Stimulated activated naive B cell treated with anti-CD40 and anti-IgM and Interleukin-4, amounts not matched to agents 10 μg/mL and 1 μg/mL and 100 μg/mL, for 72 hours (primary cell): ENCODE measurements around the gene XPNPEP1.

Experiments
- ATAC-seq, 2 donors: fragments of 150-1000 bp; cut with Tn5 transposase; replicated peaks; 2 replicates each; pipeline ENCODE4 v1.10.0; 2021; ENCODE audit warnings: moderate library complexity in 1 of 2
- DNase-seq: peaks from one replicate; pipeline ENCODE4 v3.0.0; 2021
- H3K27ac Mint-ChIP-seq: one replicate; pipeline ENCODE4 v1.8.0; 2022; ENCODE audit warnings: mild to moderate bottlenecking, mixed read lengths
- H3K27me3 Mint-ChIP-seq, 2 donors: one replicate each; pipeline ENCODE4 v1.8.0; 2022; ENCODE audit warnings: mixed read lengths in 2 of 2
- H3K36me3 Mint-ChIP-seq, 2 donors: one replicate each; pipeline ENCODE4 v1.8.0; 2022; ENCODE audit warnings: mixed read lengths in 2 of 2, mild to moderate bottlenecking in 1 of 2
- H3K4me1 Mint-ChIP-seq, 2 donors: one replicate each; pipeline ENCODE4 v1.8.0; 2022; ENCODE audit warnings: mixed read lengths in 2 of 2, mild to moderate bottlenecking in 1 of 2
- H3K4me3 Mint-ChIP-seq, 2 donors: one replicate each; pipeline ENCODE4 v1.8.0; 2022; ENCODE audit warnings: mild to moderate bottlenecking in 2 of 2, mixed read lengths in 2 of 2, moderate library complexity in 1 of 2
- H3K9me3 Mint-ChIP-seq, 2 donors: one replicate each; pipeline ENCODE4 v1.8.0; 2022; ENCODE audit warnings: mixed read lengths in 2 of 2, mild to moderate bottlenecking in 1 of 2

Gene XPNPEP1

GRCh38 chr10:109939315-109939961 lies 16.1 kb upstream of the XPNPEP1 start:
- Mint-ChIP-seq H3K4me3 (no peak overlapping the region), H3K27me3 (peaks cover 5% of the 10 kb centered on the region in 2 donors), H3K27ac (no peak overlapping the region), H3K9me3 (no peaks in the 10 kb centered on the region), H3K36me3 (no peaks in the 10 kb centered on the region), H3K4me1 (peaks cover 2 to 5% of the 10 kb centered on the region in 2 donors)
- ATAC-seq (no peak), DNase-seq (no peak)

GRCh38 chr10:109937460-109938065 lies 14.3 kb upstream of the XPNPEP1 start:
- DNase-seq (no peak), ATAC-seq (no peak)
- peaks cover 2 to 5% of the 10 kb centered on the region in 2 donors for H3K4me1 Mint-ChIP-seq
- peaks cover 5% of the 10 kb centered on the region in 2 donors for H3K27me3 Mint-ChIP-seq
- H3K27ac Mint-ChIP-seq, result no peak overlapping the region
- no peaks in the 10 kb centered on the region for H3K9me3 Mint-ChIP-seq
- no peaks in the 10 kb centered on the region for H3K36me3 Mint-ChIP-seq
- H3K4me3 Mint-ChIP-seq, result no peak overlapping the region

DNA sequence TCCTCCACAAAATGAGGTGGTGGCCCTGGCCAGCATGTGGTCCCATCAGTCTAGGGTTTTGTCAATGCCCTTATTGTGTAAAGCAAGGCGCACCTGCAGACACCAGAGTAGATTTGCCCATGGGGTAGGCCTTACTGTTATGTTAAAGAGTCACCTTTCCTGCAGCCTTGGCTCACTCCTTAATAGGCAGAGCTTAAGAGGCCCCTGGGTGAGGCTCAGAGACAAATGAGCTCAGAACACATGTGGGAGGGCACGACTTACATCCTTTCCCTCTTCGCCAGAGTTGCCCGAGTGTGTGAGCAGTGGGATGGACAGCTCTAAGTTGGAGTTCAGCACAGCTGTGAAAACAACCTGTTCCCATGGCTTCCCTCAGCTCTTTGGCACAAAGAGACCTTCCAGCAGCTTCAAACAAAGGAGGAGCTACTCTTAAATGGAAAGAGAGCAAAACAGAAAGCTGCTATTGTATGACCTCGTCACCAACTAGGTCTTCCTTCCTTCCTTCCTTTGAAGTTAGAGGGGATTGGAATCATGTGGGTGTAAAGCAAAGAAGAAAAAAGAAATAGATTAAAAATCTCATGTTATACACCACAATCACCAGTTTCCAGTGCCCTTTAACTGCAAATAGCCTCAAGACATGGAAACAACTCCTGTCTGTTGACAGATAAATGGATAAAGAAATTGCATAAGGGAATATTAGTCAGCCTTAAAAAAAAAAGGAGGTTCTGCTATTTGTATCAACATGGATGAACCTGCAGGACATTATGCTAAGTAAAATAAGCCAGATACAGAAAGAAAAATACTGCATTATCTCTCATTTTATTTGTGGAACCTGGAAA lies 11.9 kb upstream of the XPNPEP1 start:
- H3K9me3 Mint-ChIP-seq, result no peaks in the 10 kb centered on the region
- no peak overlapping the region for H3K4me3 Mint-ChIP-seq
- peaks cover 5% of the 10 kb centered on the region in 2 donors for H3K27me3 Mint-ChIP-seq
- H3K4me1 Mint-ChIP-seq, result no peaks in the 10 kb centered on the region
- H3K36me3 Mint-ChIP-seq, result no peaks in the 10 kb centered on the region
- ATAC-seq (no peak), DNase-seq (no peak)
- H3K27ac Mint-ChIP-seq, result no peak overlapping the region

- Mint-ChIP-seq H3K36me3 (no peaks in the 10 kb centered on the region), H3K4me3 (no peak overlapping the region), H3K27me3 (peaks cover 5% of the 10 kb centered on the region in 2 donors), H3K4me1 (no peaks in the 10 kb centered on the region), H3K27ac (no peak overlapping the region), H3K9me3 (no peaks in the 10 kb centered on the region)
- no peak for DNase-seq
- ATAC-seq, result no peak
Measured at GRCh38 chr10:109933984-109934565, 10.8 kb upstream of the XPNPEP1 start.

DNA sequence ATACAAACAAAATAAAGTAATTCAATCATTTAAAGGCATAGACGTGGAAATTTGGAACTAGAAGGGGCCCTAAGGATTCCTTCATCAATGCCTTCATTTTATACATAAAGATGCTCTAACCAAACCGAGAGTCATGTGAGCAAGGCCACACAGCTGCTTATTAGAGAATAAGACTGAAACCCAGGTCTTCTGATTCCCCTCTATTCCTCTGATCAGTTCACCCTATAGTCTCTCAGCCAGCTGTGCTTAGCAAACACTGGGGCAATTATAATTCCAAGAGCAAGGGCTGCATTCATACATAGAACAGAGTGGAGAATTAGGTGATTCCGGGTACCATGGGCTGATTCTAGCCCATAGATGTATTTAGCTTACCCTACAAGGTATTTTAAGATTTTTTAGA lies 9.7 kb upstream of the XPNPEP1 start:
- H3K4me1 Mint-ChIP-seq, result no peaks in the 10 kb centered on the region
- no peak for ATAC-seq
- no peak overlapping the region for H3K27ac Mint-ChIP-seq
- no peak for DNase-seq
- H3K4me3 Mint-ChIP-seq, result no peak overlapping the region
- H3K36me3 Mint-ChIP-seq, result no peaks in the 10 kb centered on the region
- H3K9me3 Mint-ChIP-seq, result no peaks in the 10 kb centered on the region
- H3K27me3 Mint-ChIP-seq, result peaks cover 5% of the 10 kb centered on the region in 2 donors

DNA sequence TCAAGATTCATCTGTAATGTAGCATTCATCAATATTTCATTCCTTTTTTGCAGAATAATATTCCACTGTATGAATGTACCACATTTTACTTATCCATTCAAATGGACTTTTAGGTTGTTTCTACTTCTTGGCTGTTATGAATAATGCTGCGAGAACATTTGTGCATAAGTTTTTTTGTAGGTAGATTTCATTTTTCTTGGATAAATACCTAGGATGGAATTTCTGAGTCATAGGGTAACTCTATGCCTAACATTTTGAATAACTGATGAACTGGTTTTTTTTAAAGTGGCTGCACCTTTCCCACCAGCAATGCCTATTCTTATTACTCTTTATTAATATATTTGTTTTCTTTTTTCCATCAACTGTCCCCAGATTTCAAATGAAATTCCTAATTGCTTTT lies 9.1 kb upstream of the XPNPEP1 start:
- H3K36me3 Mint-ChIP-seq, result no peaks in the 10 kb centered on the region
- H3K4me1 Mint-ChIP-seq, result no peaks in the 10 kb centered on the region
- no peaks in the 10 kb centered on the region for H3K9me3 Mint-ChIP-seq
- no peak overlapping the region for H3K4me3 Mint-ChIP-seq
- peaks cover 4 to 5% of the 10 kb centered on the region in 2 donors for H3K27me3 Mint-ChIP-seq
- DNase-seq, result no peak
- no peak for ATAC-seq
- H3K27ac Mint-ChIP-seq, result no peak overlapping the region

- Mint-ChIP-seq H3K27ac (no peak overlapping the region), H3K36me3 (no peaks in the 10 kb centered on the region)
- no peak for DNase-seq
Measured at GRCh38 chr10:109931163-109931562, 7.9 kb upstream of the XPNPEP1 start.

DNA sequence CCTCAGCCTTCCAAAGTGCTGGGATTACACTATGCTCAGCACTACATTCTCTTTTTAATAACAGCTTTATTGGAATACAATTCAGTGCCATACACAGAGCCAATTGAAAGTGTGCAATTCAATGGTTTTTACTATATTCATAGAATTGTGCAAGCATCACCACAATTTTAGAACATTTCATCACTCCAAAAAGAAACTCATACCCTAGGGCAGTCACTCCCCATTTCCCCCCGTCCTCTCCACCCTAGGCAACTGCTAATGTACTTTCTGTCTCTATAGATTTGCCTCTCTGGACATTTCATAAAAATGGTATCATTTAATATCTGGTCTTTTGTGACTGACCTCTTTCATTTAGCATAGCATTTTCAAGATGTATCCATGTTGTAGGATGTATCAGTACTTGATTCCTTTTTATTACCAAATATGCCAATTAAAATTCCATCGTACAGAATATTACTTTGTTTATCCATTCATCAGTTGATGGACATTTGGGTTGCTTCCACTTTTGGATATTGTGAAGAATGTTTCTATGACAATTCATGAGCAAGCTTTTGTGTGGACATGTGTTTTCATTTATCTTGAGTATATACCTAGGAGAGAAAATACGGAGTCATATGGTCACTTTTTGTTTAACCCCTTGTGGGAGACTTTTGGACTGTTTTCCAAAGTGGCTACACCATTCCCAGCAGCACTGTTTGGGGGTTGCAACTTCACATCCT lies 6.3 kb upstream of the XPNPEP1 start:
- Mint-ChIP-seq H3K27ac (no peak overlapping the region), H3K4me3 (no peak overlapping the region), H3K9me3 (no peaks in the 10 kb centered on the region), H3K4me1 (peaks cover under 1 to 2% of the 10 kb centered on the region in 2 donors), H3K36me3 (no peaks in the 10 kb centered on the region), H3K27me3 (no peaks in the 10 kb centered on the region)
- DNase-seq (no peak), ATAC-seq (no peak)

More at GRCh38 chr10:109931163-109931562, 7.9 kb upstream of the XPNPEP1 start:
- Mint-ChIP-seq H3K27me3 (no peaks in the 10 kb centered on the region), H3K9me3 (no peaks in the 10 kb centered on the region), H3K4me3 (no peak overlapping the region), H3K4me1 (no peaks in the 10 kb centered on the region)
- ATAC-seq, result no peak

GRCh38 chr10:109928475-109928891 lies 5.2 kb upstream of the XPNPEP1 start:
- peaks cover 9 to 12% of the 10 kb centered on the region in 2 donors for H3K4me1 Mint-ChIP-seq
- ATAC-seq (no peak), DNase-seq (no peak)
- H3K27ac Mint-ChIP-seq, result no peak overlapping the region
- H3K4me3 Mint-ChIP-seq, result no peak overlapping the region
- H3K9me3 Mint-ChIP-seq, result no peaks in the 10 kb centered on the region
- H3K27me3 Mint-ChIP-seq, result no peaks in the 10 kb centered on the region
- no peaks in the 10 kb centered on the region for H3K36me3 Mint-ChIP-seq

- no peaks in the 10 kb centered on the region for H3K9me3 Mint-ChIP-seq
- H3K36me3 Mint-ChIP-seq, result peaks cover 0 to 2% of the 10 kb centered on the region in 2 donors
- H3K4me1 Mint-ChIP-seq, result peaks cover 16 to 23% of the 10 kb centered on the region in 2 donors
- H3K27me3 Mint-ChIP-seq, result no peaks in the 10 kb centered on the region
- DNase-seq (no peak), ATAC-seq (no peak)
- no peak overlapping the region for H3K4me3 Mint-ChIP-seq
- no peak overlapping the region for H3K27ac Mint-ChIP-seq
Measured at GRCh38 chr10:109926825-109927224, 3.5 kb upstream of the XPNPEP1 start.

GRCh38 chr10:109926061-109926745 lies 2.9 kb upstream of the XPNPEP1 start:
- H3K27me3 Mint-ChIP-seq, result no peaks in the 10 kb centered on the region
- H3K9me3 Mint-ChIP-seq, result no peaks in the 10 kb centered on the region
- ATAC-seq, result no peak
- H3K27ac Mint-ChIP-seq, result no peak overlapping the region
- H3K36me3 Mint-ChIP-seq, result peaks cover 2 to 4% of the 10 kb centered on the region in 2 donors
- H3K4me3 Mint-ChIP-seq, result no peak overlapping the region
- peaks cover 21 to 29% of the 10 kb centered on the region in 2 donors for H3K4me1 Mint-ChIP-seq
- DNase-seq, result no peak

GRCh38 chr10:109924967-109925620 lies 1.8 kb upstream of the XPNPEP1 start:
- Mint-ChIP-seq H3K27me3 (no peaks in the 10 kb centered on the region), H3K36me3 (peaks cover 2 to 11% of the 10 kb centered on the region in 2 donors), H3K4me1 (peaks cover 23 to 40% of the 10 kb centered on the region in 2 donors), H3K27ac (no peak overlapping the region), H3K9me3 (no peaks in the 10 kb centered on the region), H3K4me3 (no peak overlapping the region)
- DNase-seq (no peak), ATAC-seq (no peak)

DNA sequence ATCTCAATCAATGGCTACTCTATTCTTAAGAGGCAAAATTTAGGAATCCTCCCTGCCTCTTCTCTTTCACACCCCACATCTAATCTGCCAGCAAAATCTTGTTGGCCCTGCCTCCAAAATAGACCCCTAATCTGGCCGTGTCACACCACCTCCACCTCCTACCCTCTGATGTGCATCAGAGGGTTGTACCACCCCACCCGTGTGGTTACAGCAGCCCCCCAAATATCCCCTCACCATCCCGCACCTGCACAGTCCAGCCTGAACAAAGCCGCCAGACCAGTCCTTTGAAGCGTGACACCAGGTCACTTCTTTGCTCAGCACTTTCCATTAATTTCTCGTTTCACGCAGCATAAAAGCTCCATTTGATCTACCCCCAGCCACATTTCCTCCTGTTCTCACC lies 776 bp upstream of the XPNPEP1 start:
- no peaks in the 10 kb centered on the region for H3K9me3 Mint-ChIP-seq
- H3K27me3 Mint-ChIP-seq, result no peaks in the 10 kb centered on the region
- DNase-seq (no peak), ATAC-seq (no peak)
- H3K4me1 Mint-ChIP-seq, result peaks cover 27 to 50% of the 10 kb centered on the region in 2 donors
- H3K36me3 Mint-ChIP-seq, result peaks cover 6 to 16% of the 10 kb centered on the region in 2 donors
- peak overlapping the region; percentile 84 for H3K27ac Mint-ChIP-seq
- peak overlapping the region; percentile 74 to 93 for H3K4me3 Mint-ChIP-seq
